ENCODE data around the gene ABHD15.

Gene ABHD15

GRCh38 chr17:29582254-29582765 is 15.5 kb upstream of the ABHD15 start:
- no peak for DNase-seq

GRCh38 chr17:29581583-29582253 is 14.9 kb upstream of the ABHD15 start:
- DNase-seq, result no peak

DNA sequence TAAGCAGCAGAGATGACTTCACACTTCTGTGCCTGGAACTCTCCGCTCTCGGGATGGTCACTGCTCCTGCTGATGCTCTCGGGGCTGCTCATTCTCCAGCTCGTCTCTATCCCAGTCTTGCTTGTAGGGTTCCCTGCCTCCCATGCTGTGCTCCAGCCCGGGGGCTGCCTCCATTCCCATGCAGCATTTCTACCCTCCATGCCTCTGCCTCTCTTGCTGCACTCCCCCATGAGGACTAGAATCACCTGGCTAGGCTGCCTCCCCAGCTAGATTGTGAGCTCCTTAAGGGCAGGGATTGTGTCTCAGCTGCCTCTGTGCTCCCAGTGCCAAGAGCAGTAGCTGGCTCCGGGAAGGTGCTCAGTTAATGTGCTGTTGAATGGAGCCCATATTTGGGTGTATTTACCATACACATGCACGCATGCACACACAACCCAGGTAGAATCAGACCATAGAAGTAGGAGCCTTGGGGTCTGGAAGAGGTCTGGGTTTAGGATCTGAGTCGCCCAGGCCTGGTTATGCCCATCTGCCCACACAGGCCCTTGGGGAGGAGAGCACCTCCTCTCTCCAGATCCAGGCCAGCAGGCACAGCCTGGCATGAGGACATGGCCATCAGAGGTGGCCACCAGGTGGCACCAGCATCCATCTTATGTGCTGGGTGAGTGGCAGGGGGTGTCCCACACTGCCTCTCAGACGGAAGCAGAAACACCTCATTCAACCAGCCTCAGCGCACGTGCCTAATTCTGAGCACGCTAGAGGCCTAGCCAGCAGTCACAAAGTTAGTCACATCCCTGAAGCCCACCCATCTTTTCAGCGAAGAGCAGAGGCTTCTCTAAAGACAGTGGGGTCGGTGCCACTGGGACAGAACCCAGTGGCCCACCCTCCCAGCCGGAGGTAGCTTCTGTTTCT is 13.3 kb upstream of the ABHD15 start:
- DNase-seq, result peak; percentile 84

GRCh38 chr17:29578626-29579485 is 12.0 kb upstream of the ABHD15 start:
- DNase-seq, result no peak

GRCh38 chr17:29577385-29578211 is 10.8 kb upstream of the ABHD15 start:
- DNase-seq, result no peak

GRCh38 chr17:29577001-29577370 is 10.1 kb upstream of the ABHD15 start:
- no peak for DNase-seq

DNA sequence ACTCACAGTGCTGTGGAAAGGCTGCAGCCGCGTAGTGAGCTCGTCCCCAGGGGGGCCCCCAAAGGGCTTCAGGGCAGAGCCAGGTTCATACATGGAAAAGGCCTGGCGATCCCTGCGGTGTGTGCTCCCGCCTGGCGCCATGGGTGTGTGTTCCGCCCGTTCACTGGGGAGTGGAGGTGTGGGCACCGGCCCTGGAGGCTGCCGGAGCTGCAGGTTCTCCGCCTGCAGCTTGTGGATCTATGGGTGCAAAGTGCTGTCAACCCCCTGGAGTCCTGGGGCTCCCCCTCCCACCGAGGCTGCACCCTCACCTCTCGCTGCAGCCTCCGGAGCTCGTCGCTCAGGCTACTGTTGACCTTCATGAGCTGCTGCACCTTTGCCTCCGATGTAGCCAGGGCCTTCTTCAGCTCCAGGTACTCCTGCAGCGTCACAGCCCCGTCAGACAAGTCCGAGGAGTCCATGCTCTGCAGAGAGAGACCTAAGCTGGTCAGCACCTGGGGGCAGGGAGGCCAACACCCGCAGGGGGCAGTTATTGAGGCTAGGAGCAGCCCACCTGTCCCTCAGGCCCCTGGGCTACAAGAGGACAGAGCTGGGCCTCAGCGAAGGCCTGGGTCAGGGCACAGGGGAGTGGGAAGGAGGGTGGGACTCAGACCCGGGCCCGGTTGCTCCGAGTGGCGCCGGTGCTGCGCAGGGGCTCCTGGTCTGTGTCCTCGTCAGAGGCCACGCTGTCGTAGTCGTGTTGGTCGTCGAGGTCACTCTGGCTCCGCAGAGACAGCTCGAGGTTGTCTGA is 9.6 kb upstream of the ABHD15 start:
- no peak for DNase-seq

GRCh38 chr17:29575511-29576213 is 8.8 kb upstream of the ABHD15 start:
- no peak for DNase-seq

DNA sequence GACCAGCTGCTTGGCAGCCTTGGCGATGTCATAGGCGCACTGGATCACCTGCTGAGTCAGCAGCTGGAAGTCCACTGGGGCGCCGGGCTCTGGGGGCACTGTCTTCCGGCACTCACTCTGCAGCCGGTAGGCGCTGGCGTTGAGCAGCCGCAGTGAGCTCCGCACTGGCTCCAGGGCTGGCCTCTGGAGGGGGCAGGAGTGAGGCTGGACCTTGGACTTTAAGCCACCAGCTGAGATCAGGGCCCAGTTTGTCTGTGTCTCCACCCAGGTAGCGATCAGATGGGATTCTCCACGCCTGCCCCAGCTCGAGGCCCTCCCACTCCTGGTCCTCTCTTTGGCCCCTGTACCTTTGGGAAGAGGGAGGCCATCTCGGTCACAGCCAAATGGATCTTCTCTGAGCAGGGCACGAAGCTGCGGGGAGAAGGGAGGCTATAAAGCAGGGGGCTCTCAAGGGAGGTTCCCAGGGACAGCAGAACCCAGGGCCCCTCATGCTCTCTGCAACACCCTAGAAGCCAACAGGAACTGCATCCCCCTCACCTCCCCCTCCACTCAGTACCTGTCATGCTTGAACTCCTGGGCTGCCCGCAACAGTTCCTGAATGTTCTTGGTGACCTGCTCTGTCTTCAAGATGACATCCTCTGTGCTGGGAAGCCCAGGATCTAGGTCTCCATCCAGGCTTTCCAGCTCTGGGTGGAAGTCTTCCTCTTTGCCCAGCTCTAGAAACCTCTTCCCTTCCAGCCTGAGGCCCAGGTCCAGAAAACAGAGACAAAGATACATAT is 8.1 kb upstream of the ABHD15 start:
- no peak for DNase-seq

GRCh38 chr17:29573871-29574731 is 7.3 kb upstream of the ABHD15 start:
- no peak for DNase-seq

- no peak for DNase-seq
These were observed 6.7 kb upstream of the ABHD15 start for GRCh38 chr17:29573558-29573869.

GRCh38 chr17:29572691-29573557 is 6.1 kb upstream of the ABHD15 start:
- peak; percentile 44 for DNase-seq

GRCh38 chr17:29571883-29572681 is 5.2 kb upstream of the ABHD15 start:
- no peak for DNase-seq

GRCh38 chr17:29571486-29571882 is 4.6 kb upstream of the ABHD15 start:
- DNase-seq, result no peak

GRCh38 chr17:29570521-29570920 is 3.7 kb upstream of the ABHD15 start:
- DNase-seq, result no peak

- no peak for DNase-seq
These were observed 2.6 kb upstream of the ABHD15 start for GRCh38 chr17:29569245-29569950.

All from central memory CD4-positive, alpha-beta T cell (primary cell).